Heart left ventricle (tissue), 16 donors: ENCODE measurements around the gene GRIP2. TPM values are rescaled to one million over a fixed set of nuclear protein-coding genes. Genes with fewer than 3 reads are reported as not detected.

Source experiments
- ATAC-seq, 4 donors: fragments of 200-7000 bp; cut with Tn5 transposase; one replicate each; pipeline ENCODE4 v1.9.1; 2020 to 2022; ENCODE audit warnings: moderate library complexity in 4 of 4, mild to moderate bottlenecking in 3 of 4, moderate number of reproducible peaks in 1 of 4
- DNase-seq, 5 donors: peaks; one replicate each; pipeline ENCODE4 v3.0.0-alpha.2; 2020
- H3K27ac ChIP-seq, 12 donors: fragments of 200-600 bp; sonication (generic) in 4 of 12; one replicate each; pipeline versions ENCODE4 v1.5.0 to v1.8.0; 2016 to 2022; ENCODE audit warnings: mild to moderate bottlenecking in 2 of 12
- H3K27me3 ChIP-seq, 9 donors: fragments of 200-600 bp; sonication (generic) in 2 of 9; one replicate each; pipeline versions ENCODE4 v1.5.1 to v1.8.0; 2016 to 2022; ENCODE audit warnings: mild to moderate bottlenecking in 3 of 9
- H3K36me3 ChIP-seq, 9 donors: fragments of 200-600 bp; sonication (generic) in 2 of 9; one replicate each; pipeline versions ENCODE4 v1.5.0 to v1.8.0; 2018 to 2022; ENCODE audit warnings: mild to moderate bottlenecking in 2 of 9
- H3K4me1 ChIP-seq, 12 donors: fragments of 200-600 bp; sonication (generic) in 4 of 12; one replicate each; pipeline versions ENCODE4 v1.5.0 to v1.8.0; 2016 to 2022; ENCODE audit warnings: mild to moderate bottlenecking in 3 of 12
- H3K4me3 ChIP-seq, 12 donors: fragments of 200-600 bp; sonication (generic) in 4 of 12; one replicate each; pipeline versions ENCODE4 v1.5.0 to v1.8.0; 2017 to 2022; ENCODE audit warnings: mild to moderate bottlenecking in 9 of 12, moderate library complexity in 4 of 12
- H3K9me3 ChIP-seq, 12 donors: fragments of 200-600 bp; sonication (generic) in 4 of 12; one replicate each; pipeline versions ENCODE4 v1.5.0 to v1.8.0; 2016 to 2022; ENCODE audit warnings: mild to moderate bottlenecking in 1 of 12
- CTCF ChIP-seq, 12 donors: fragments of 200-600 bp; sonication (generic) in 4 of 12; IDR thresholded peaks; one replicate each; pipeline versions ENCODE4 v1.5.0 to v1.8.0; 2018 to 2022; ENCODE audit warnings: antibody characterized with exemption in 12 of 12, mild to moderate bottlenecking in 5 of 12
- POLR2A ChIP-seq, 2 donors: fragments of 450-650 bp; IDR thresholded peaks; one replicate each; pipeline ENCODE4 v1.6.1; 2017; ENCODE audit warnings: antibody characterized with exemption in 2 of 2, mild to moderate bottlenecking in 2 of 2, moderate library complexity in 2 of 2
- WGBS, 4 donors: extraction: QIAGEN DNeasy Blood & Tissue Kit in 2 of 4; methylation state at CpG; one replicate each; pipeline versions ENCODE4 v1.1.5 to v1.1.7; 2013 to 2018; 5-methylcytosine and 5-hydroxymethylcytosine counted together
- intact Hi-C, 10 donors: fragments of 100-400 bp; cut with DNase I; formaldehyde crosslinking; loops; one replicate each; pipeline versions ENCODE4 v1.11.1 to v1.14.2; 2022
- polyA plus RNA-seq, 2 donors: library from polyadenylated mRNA; stranded (reverse); fragments of 200-250 nt; gene quantifications; one replicate each; pipeline ENCODE4 v1.2.3, GENCODE V29; 2013
- total RNA-seq, 9 donors: library from RNA; depleted of rRNA in 2 of 9; stranded (reverse); fragments of >200 nt in 2 of 9; fragmentation: NEBNext Ultra II Directional in 3 of 9; extraction: Animal tissue kit (Norgen Biotek cat#: 25700) in 3 of 9; gene quantifications; one replicate each; pipeline versions ENCODE4 v1.1.0 to v1.2.4, GENCODE V29; 2016 to 2023
- donor health status: ischemic (EF 13 %, LVEDD 7.1; RV severe dilation, severe dysfunction).
- donor health status: healthy with polysubstance abuse.
- donor health status: DM: no; HTN: yes; CAD: no.
- donor health status: DM: no; HTN: no; CAD: no.
- donor health status: ischemic (EF 25% LVEDD 6.9; RV normal size, moderate dysfunction).
- donor health status: ischemic (EF 25% LVEDD 5.7; RV mildly dilated, moderate dysfunction).
- donor health status: healthy.
- donor health status: DM: yes; HTN: yes; CAD: no.
- donor health status: ischemic (EF 35%, LVEDD 5.7; RV mildly dilated, moderate dysfunction).
- donor health status: nonischemic (EF 11% LVEDD 7.7; RV severe dilation, severe dysfunction).
- donor health status: DM: yes; HTN: yes; CAD: no.
- donor health status: PGD.
- donor health status: ischemic (EF 29% LVEDD 5.4; RV normal size, mild dysfunction).
- donor health status: nonischemic (EF 23%, LVEDD 6.1; RV moderate dilation, normal function).

Gene GRIP2
- total and polyA plus RNA-seq, 11 donors, result 5.8 to 56.7 (median 28.7) TPM

- ATAC-seq (no peak), DNase-seq (peak in 1 of 5 donors; percentile 19)
- H3K36me3 ChIP-seq, result peaks cover 0 to 99% (median 57%) of the 10 kb centered on the region in 9 donors
- no peak overlapping the region for H3K4me3 ChIP-seq
- peak overlapping the region in 3 of 12 donors; percentile 14 to 40 (median 24) for H3K27ac ChIP-seq
- intact Hi-C loops, result no loop called here
- H3K4me1 ChIP-seq, result peaks cover 0 to 43% (median 26%) of the 10 kb centered on the region in 12 donors
- 95 to 100% (median 97%) methylated on average over 3 to 6 of the region's 6 CpGs for WGBS, 4 donors
- H3K27me3 ChIP-seq, result no peaks in the 10 kb centered on the region
- no peaks in the 10 kb centered on the region for H3K9me3 ChIP-seq
- TF ChIP-seq CTCF (IDR thresholded peaks at IDR 0.05), result no peak
Observed at GRCh38 chr3:14479591-14479990, 60.6 kb downstream of the GRIP2 start.

- Histone ChIP-seq H3K27ac (peak overlapping the region in 1 of 12 donors; percentile 40), H3K4me3 (no peak overlapping the region), H3K9me3 (no peaks in the 10 kb centered on the region), H3K27me3 (no peaks in the 10 kb centered on the region), H3K4me1 (peaks cover 0 to 43% (median 26%) of the 10 kb centered on the region in 12 donors), H3K36me3 (peaks cover 0 to 99% (median 56%) of the 10 kb centered on the region in 9 donors)
- no peak for TF ChIP-seq CTCF (IDR thresholded peaks at IDR 0.05)
- TF ChIP-seq POLR2A (IDR thresholded peaks at IDR 0.05), result no peak
- ATAC-seq, result no peak
- intact Hi-C loops, result no loop called here
- peak in 1 of 5 donors; percentile 19 for DNase-seq
- 79 to 89% (median 85%) methylated on average over 8 of the region's 8 CpGs for WGBS, 4 donors
Observed at GRCh38 chr3:14478956-14479550, 61.1 kb downstream of the GRIP2 start.

GRCh38 chr3:14477311-14477935 is 62.7 kb downstream of the GRIP2 start:
- H3K4me1 ChIP-seq, result peaks cover 0 to 43% (median 24%) of the 10 kb centered on the region in 12 donors
- peaks cover 0 to 99% (median 56%) of the 10 kb centered on the region in 9 donors for H3K36me3 ChIP-seq
- no peak for ATAC-seq
- peak in 1 of 5 donors; percentile 9 for DNase-seq
- WGBS, 4 donors, result 88 to 94% (median 93%) methylated on average over 10 to 11 of the region's 11 CpGs
- intact Hi-C loops, result no loop called here
- no peaks in the 10 kb centered on the region for H3K9me3 ChIP-seq
- H3K27me3 ChIP-seq, result no peaks in the 10 kb centered on the region
- no peak overlapping the region for H3K27ac ChIP-seq
- TF ChIP-seq POLR2A (IDR thresholded peaks at IDR 0.05), result no peak
- TF ChIP-seq CTCF (IDR thresholded peaks at IDR 0.05), result no peak
- no peak overlapping the region for H3K4me3 ChIP-seq

GRCh38 chr3:14476583-14477265 is 63.4 kb downstream of the GRIP2 start:
- H3K9me3 ChIP-seq, result no peaks in the 10 kb centered on the region
- H3K36me3 ChIP-seq, result peaks cover 0 to 99% (median 54%) of the 10 kb centered on the region in 9 donors
- no peaks in the 10 kb centered on the region for H3K27me3 ChIP-seq
- intact Hi-C loops, result no loop called here
- TF ChIP-seq POLR2A (IDR thresholded peaks at IDR 0.05), result no peak
- no peak for TF ChIP-seq CTCF (IDR thresholded peaks at IDR 0.05)
- H3K4me1 ChIP-seq, result peaks cover 0 to 41% (median 20%) of the 10 kb centered on the region in 12 donors
- WGBS, 4 donors, result 94 to 98% (median 95%) methylated on average over 8 to 13 of the region's 13 CpGs
- peak in 1 of 5 donors; percentile 5 for DNase-seq
- no peak overlapping the region for H3K4me3 ChIP-seq
- no peak overlapping the region for H3K27ac ChIP-seq
- no peak for ATAC-seq
